Activated CD8-positive, alpha-beta memory T cell treated with anti-CD3 and anti-CD28 coated beads, Interleukin-2, amount 50 U/mL, for 4 hours (primary cell): ENCODE measurements around the gene CDON.

Source experiments
- DNase-seq: peaks from one replicate; pipeline ENCODE4 v3.0.0-alpha.2; 2020

The CDON gene

GRCh38 chr11:126083829-126084607 is 21.4 kb upstream of the CDON start:
- no peak for DNase-seq

GRCh38 chr11:126082251-126083109 is 19.8 kb upstream of the CDON start:
- DNase-seq, result no peak

GRCh38 chr11:126081915-126082250 is 19.2 kb upstream of the CDON start:
- no peak for DNase-seq

- DNase-seq, result no peak
These were observed 17.7 kb upstream of the CDON start for GRCh38 chr11:126080161-126080941.

- DNase-seq, result no peak
These were observed 17.0 kb upstream of the CDON start for GRCh38 chr11:126079621-126080124.

- no peak for DNase-seq
These were observed 14.0 kb upstream of the CDON start for GRCh38 chr11:126076641-126077040.

- DNase-seq, result no peak
These were observed 10.3 kb upstream of the CDON start for GRCh38 chr11:126072801-126073594.

GRCh38 chr11:126072141-126072741 is 9.6 kb upstream of the CDON start:
- DNase-seq, result no peak

- DNase-seq, result no peak
These were observed 814 bp upstream of the CDON start for GRCh38 chr11:126063507-126063852.

- no peak for DNase-seq
These were observed 673 bp downstream of the CDON start for GRCh38 chr11:126061707-126062678.

GRCh38 chr11:126060757-126061171 is 1.9 kb downstream of the CDON start:
- no peak for DNase-seq

- DNase-seq, result no peak
These were observed 3.4 kb downstream of the CDON start for GRCh38 chr11:126059238-126059781.

- DNase-seq, result no peak
These were observed 4.4 kb downstream of the CDON start for GRCh38 chr11:126058105-126058874.

- DNase-seq, result no peak
These were observed 7.8 kb downstream of the CDON start for GRCh38 chr11:126054882-126055281.

- DNase-seq, result no peak
These were observed 8.3 kb downstream of the CDON start for GRCh38 chr11:126054408-126054807.

- no peak for DNase-seq
These were observed 9.0 kb downstream of the CDON start for GRCh38 chr11:126053415-126054286.

- no peak for DNase-seq
These were observed 11.5 kb downstream of the CDON start for GRCh38 chr11:126051117-126051516.

GRCh38 chr11:126049159-126049558 is 13.5 kb downstream of the CDON start:
- DNase-seq, result no peak

GRCh38 chr11:126048197-126048596 is 14.5 kb downstream of the CDON start:
- DNase-seq, result no peak
